Mononuclear cell (primary cell): ENCODE results near the gene PSMA5. TPM values are rescaled to one million over a fixed set of nuclear protein-coding genes. Genes with fewer than 3 reads are reported as not detected.
"Not testable (repeated sequence)": the region's sequence is repeated elsewhere in the genome, so short reads cannot be mapped to it uniquely, and the experiment has no call there.

Experiments used
- H3K27me3 ChIP-seq: 2 replicates; pipeline ENCODE4 v1.6.0; 2011; ENCODE audit warnings: low read length, control low read depth; ENCODE audit not compliant: insufficient read depth
- H3K4me1 ChIP-seq: 2 replicates; pipeline ENCODE4 v1.5.1; 2011; ENCODE audit warnings: mild to moderate bottlenecking, low read length, control low read depth; ENCODE audit not compliant: insufficient read depth
- H3K4me3 ChIP-seq: 2 replicates; pipeline ENCODE4 v1.5.1; 2011; ENCODE audit warnings: mild to moderate bottlenecking, low read length, moderate library complexity
- H3K9me3 ChIP-seq: 2 replicates; pipeline ENCODE4 v1.5.1; 2011; ENCODE audit warnings: low read depth, mild to moderate bottlenecking, control low read depth, low read length
- total RNA-seq: library from RNA; depleted of rRNA; stranded (reverse); fragments of >200 nt; gene quantifications from one replicate; pipeline ENCODE4 v1.2.3, GENCODE V29; 2012

PSMA5 gene
- total RNA-seq, 1 donor, result 30.7 TPM

DNA sequence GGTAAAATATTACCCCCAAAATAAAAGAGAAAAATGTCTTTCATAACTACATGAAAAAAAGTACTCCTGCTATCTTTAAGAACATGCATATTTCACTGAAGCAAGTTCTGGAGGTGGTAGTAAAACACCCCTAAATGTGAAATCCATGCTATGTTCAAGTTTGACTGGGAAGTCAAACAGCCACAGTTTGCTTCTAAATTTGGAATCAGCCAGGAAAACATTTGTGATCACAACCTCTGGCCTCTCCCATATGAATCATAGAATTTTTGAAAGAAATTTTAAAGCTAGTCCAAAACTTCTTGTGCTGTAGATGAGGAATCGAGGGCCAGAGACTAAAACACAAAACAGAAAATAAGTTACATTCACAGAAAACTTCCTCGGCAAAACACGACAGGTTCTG, 35.1 kb downstream of the PSMA5 start:
- Histone ChIP-seq H3K27me3 (peaks cover 19% of the 10 kb centered on the region), H3K9me3 (no peaks in the 10 kb centered on the region), H3K4me3 (no peak overlapping the region), H3K4me1 (peaks cover 76% of the 10 kb centered on the region)

DNA sequence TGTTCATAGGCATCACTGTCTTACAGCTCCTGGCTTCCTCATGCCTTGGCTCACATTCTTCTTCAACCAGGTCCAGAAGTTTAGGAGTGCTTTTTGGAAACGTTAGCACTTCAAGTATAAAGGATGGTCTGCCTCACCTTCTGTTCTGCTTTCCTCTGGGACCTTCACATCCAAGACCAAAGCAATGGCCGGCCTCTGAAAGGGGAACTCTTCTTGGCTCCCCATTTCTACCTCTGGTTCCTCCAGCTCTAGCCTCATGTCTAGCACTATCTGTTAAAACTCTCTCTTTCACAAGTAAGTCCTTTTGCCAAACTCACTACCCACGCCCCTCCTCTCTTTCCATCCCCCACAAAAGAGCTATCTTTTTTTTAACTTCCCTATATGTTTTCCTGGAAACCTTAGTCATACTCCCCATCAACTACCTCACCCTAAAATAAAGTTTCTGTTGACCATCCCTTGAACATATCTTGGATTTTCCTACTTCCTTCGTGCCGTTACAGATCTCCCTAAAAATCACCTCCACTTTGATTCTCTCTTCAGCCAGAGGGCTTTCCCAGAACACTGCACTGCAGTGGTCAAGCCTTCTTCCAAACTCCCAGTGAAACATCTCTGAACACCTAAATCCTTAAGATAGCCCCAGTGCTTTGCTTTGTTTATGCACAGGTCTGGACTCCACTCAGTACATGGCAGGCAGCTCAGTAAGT, 36.5 kb downstream of the PSMA5 start:
- H3K9me3 ChIP-seq, result no peaks in the 10 kb centered on the region

DNA sequence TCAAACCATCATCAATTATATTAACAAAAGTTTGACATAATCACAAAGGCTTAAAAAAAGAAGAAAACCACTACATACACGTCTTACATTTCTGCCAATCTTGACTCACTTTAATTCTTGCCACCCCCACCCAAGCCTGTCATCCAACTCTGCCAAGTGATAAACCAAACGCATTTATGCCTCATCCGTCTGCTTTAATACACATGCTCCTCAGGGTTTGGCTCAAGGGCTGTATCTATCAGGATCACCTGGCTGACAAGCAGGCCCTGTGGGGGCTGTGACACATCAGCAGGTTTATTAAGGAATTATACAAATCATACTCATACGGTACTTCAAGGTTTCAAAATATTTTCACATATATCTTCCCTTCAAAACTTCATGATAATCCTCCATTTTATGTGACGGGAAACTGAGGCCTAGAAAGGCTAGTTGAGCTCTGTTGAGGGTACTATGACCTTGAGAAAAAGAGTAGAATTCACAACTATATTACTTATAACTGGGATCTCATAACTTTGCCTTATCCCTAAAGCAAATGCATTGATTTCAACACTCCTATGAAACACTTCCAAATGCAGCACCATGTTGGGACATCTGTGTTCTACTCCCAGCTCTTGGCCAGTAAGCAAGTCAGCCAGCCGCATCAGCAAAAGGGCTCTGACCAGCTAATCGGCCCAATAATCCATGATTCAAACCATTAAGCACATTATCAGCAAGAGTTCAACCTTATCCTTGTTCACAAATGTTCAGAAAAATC, 37.2 kb downstream of the PSMA5 start:
- H3K4me3 ChIP-seq, result no peak overlapping the region
- H3K4me1 ChIP-seq, result peaks cover 57% of the 10 kb centered on the region

More for the DNA sequence above, 36.5 kb downstream of the PSMA5 start:
- H3K4me3 ChIP-seq, result no peak overlapping the region
- H3K4me1 ChIP-seq, result peaks cover 63% of the 10 kb centered on the region
- peaks cover 8% of the 10 kb centered on the region for H3K27me3 ChIP-seq

GRCh38 chr1:109388208-109388711, 38.0 kb downstream of the PSMA5 start:
- Histone ChIP-seq H3K4me1 (peaks cover 50% of the 10 kb centered on the region), H3K27me3 (peaks cover 5% of the 10 kb centered on the region), H3K4me3 (no peak overlapping the region), H3K9me3 (no peaks in the 10 kb centered on the region)

More for the DNA sequence above, 37.2 kb downstream of the PSMA5 start:
- H3K9me3 ChIP-seq, result no peaks in the 10 kb centered on the region
- H3K27me3 ChIP-seq, result peaks cover 5% of the 10 kb centered on the region

GRCh38 chr1:109386054-109386717, 40.1 kb downstream of the PSMA5 start:
- Histone ChIP-seq H3K27me3 (peaks cover 5% of the 10 kb centered on the region), H3K4me1 (peaks cover 33% of the 10 kb centered on the region), H3K4me3 (no peak overlapping the region), H3K9me3 (no peaks in the 10 kb centered on the region)

GRCh38 chr1:109385417-109385816, 40.8 kb downstream of the PSMA5 start:
- no peak overlapping the region for H3K4me3 ChIP-seq
- H3K9me3 ChIP-seq, result no peaks in the 10 kb centered on the region
- peaks cover 26% of the 10 kb centered on the region for H3K4me1 ChIP-seq
- H3K27me3 ChIP-seq, result peaks cover 5% of the 10 kb centered on the region

- Histone ChIP-seq H3K4me3 (no peak overlapping the region), H3K4me1 (peaks cover 10% of the 10 kb centered on the region), H3K9me3 (no peaks in the 10 kb centered on the region), H3K27me3 (peaks cover 5% of the 10 kb centered on the region)
Measured at GRCh38 chr1:109383854-109384253, 42.4 kb downstream of the PSMA5 start.

GRCh38 chr1:109383087-109383779, 43.0 kb downstream of the PSMA5 start:
- no peaks in the 10 kb centered on the region for H3K9me3 ChIP-seq
- peaks cover 6% of the 10 kb centered on the region for H3K4me1 ChIP-seq
- H3K27me3 ChIP-seq, result peaks cover 3% of the 10 kb centered on the region
- no peak overlapping the region for H3K4me3 ChIP-seq

GRCh38 chr1:109381573-109381972, 44.7 kb downstream of the PSMA5 start:
- no peaks in the 10 kb centered on the region for H3K9me3 ChIP-seq
- no peaks in the 10 kb centered on the region for H3K27me3 ChIP-seq
- H3K4me3 ChIP-seq, result no peak overlapping the region
- H3K4me1 ChIP-seq, result no peaks in the 10 kb centered on the region

DNA sequence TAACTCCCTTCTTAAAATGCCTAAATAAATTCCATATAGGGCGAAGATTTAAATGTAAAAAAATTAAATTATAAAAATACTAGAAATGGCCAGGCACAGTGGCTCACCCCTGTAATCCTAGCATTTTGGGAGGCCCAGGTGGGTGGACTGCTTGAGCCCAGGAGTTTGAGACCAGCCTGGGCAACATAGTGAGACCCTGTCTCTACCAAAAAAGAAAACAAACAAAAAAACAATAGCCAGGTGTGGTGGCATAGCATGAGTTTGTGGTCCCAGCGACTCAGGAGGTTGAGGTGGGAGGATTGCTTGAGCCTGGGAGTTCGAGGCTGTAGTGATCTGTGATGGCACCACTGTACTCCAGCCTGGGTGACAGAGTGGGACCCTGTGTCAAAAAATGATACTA, 46.3 kb downstream of the PSMA5 start:
- Histone ChIP-seq H3K4me3 (no peak overlapping the region), H3K9me3 (no peaks in the 10 kb centered on the region), H3K27me3 (no peaks in the 10 kb centered on the region), H3K4me1 (no peaks in the 10 kb centered on the region)

GRCh38 chr1:109379422-109379821, 46.8 kb downstream of the PSMA5 start:
- Histone ChIP-seq H3K27me3 (no peaks in the 10 kb centered on the region), H3K9me3 (no peaks in the 10 kb centered on the region), H3K4me3 (no peak overlapping the region)

DNA sequence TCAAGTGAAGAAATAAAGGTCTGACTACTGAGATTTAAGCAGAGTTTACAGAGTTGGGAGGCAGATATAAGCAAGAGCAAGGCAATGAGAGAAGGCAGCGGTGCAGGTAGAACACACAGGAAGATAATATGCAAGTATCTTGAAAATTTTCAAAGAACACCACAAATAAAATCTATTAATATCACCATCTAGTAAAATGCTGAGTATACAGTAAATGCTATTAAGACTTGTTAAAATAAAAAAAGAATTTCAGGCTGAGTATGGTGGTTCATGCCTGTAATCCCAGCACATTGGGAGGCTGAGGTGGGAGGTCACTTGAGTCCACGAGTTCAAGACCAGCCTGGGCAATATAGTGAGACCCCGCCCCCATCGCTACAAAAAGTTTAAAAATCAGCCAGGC, 48.5 kb downstream of the PSMA5 start:
- Histone ChIP-seq H3K27me3 (no peaks in the 10 kb centered on the region), H3K9me3 (no peaks in the 10 kb centered on the region), H3K4me1 (peaks cover 12% of the 10 kb centered on the region), H3K4me3 (no peak overlapping the region)

More at GRCh38 chr1:109379422-109379821, 46.8 kb downstream of the PSMA5 start:
- no peaks in the 10 kb centered on the region for H3K4me1 ChIP-seq

DNA sequence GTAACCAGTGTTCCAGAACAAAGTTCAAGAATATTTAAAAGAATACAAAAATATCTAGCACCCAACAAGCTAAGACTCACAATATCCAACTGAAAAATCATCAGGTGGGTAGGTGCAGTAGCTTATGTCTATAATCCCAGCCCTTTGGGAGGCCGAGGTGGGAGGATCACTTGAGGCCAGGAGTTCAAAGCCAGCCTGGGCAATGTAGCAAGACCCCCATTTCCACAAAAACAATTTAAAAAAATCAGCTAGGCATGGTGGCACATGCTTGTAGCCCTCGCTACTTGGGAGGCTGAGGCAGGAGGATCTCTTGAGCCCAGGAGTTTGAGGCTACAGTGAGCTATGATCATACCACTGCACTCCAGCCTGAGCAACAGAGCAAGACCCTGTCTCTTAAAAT, 52.6 kb downstream of the PSMA5 start:
- H3K4me3 ChIP-seq, H3K27me3 ChIP-seq, H3K9me3 ChIP-seq: not testable (repeated sequence)
- H3K4me1 ChIP-seq, result peaks cover 47% of the 10 kb centered on the region

DNA sequence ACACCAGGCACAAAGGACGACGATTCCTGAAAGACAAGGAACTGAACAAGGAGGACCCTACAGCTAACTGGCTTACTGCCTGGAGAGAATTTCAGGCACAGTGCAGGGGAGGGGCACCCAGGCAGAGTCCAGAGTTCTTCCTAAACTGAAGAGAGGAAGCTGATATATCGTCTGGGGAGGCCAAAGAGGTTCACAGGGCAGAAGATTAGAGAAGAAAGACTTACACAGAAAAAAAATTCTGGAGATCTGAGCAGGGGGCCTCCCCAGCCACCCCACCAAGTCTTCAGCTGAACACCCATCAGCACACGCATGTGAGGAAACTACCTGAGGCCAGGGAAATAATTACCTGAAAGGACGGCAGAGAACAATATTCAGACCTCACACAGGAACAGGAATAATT, 53.1 kb downstream of the PSMA5 start:
- Histone ChIP-seq H3K27me3 (no peaks in the 10 kb centered on the region), H3K4me3 (no peak overlapping the region), H3K4me1 (peaks cover 52% of the 10 kb centered on the region), H3K9me3 (no peaks in the 10 kb centered on the region)

GRCh38 chr1:109372281-109372680, 54.0 kb downstream of the PSMA5 start:
- no peak overlapping the region for H3K4me3 ChIP-seq
- no peaks in the 10 kb centered on the region for H3K9me3 ChIP-seq
- H3K4me1 ChIP-seq, result peaks cover 52% of the 10 kb centered on the region
- H3K27me3 ChIP-seq, result no peaks in the 10 kb centered on the region
